Measurements from ENCODE around the gene RFESD. TPM values are rescaled to one million over a fixed set of nuclear protein-coding genes. Genes with fewer than 3 reads are reported as not detected.

The RFESD gene
- total and polyA plus RNA-seq, 12 donors = 2.4 to 5.3 (median 3.9) TPM

- 12 to 14% methylated on average over 3 of the region's 3 CpGs for WGBS, 2 donors
- Histone ChIP-seq H3K36me3 (no peaks in the 10 kb centered on the region), H3K27ac (peak overlapping the region in 4 of 10 donors; percentile 3 to 51 (median 20)), H3K9me3 (no peaks in the 10 kb centered on the region), H3K4me3 (peak overlapping the region in 1 of 10 donors; percentile 10), H3K27me3 (no peaks in the 10 kb centered on the region), H3K4me1 (peaks cover 0 to 23% (median 14%) of the 10 kb centered on the region in 9 donors)
- ATAC-seq (peak in 4 of 8 donors; percentile 24 to 42 (median 34)), DNase-seq (no peak)
- TF ChIP-seq CTCF (IDR thresholded peaks at IDR 0.05) = peak; percentile 58 to 88 (median 79)
- intact Hi-C loops (cut with DNase I) = loop anchor here (2.0 to 10.0 kb wide), 10 partner anchors 39 to 183 kb away; partner anchors contain the start of gene RHOBTB3 (in 4 of the 10)
Measured at GRCh38 chr5:95664204-95664786, 17.7 kb downstream of the RFESD start.

- Histone ChIP-seq H3K9me3 (no peaks in the 10 kb centered on the region), H3K4me1 (peaks cover 0 to 40% (median 24%) of the 10 kb centered on the region in 9 donors), H3K27me3 (no peaks in the 10 kb centered on the region), H3K36me3 (no peaks in the 10 kb centered on the region), H3K4me3 (no peak overlapping the region), H3K27ac (no peak overlapping the region)
- no peak for DNase-seq
- 72 to 75% methylated on average over 4 of the region's 4 CpGs for WGBS, 2 donors
- ATAC-seq = no peak
- no peak for TF ChIP-seq CTCF (IDR thresholded peaks at IDR 0.05)
- intact Hi-C loops (cut with DNase I) = loop anchor here in 9 of 10 donors (5.0 to 10.0 kb wide), 6 partner anchors 50 to 115 kb away; partner anchors contain the start of gene RHOBTB3 (in 6 of the 9)
Measured at GRCh38 chr5:95667061-95667618, 20.6 kb downstream of the RFESD start.

GRCh38 chr5:95667678-95668077, 21.1 kb downstream of the RFESD start:
- TF ChIP-seq CTCF (IDR thresholded peaks at IDR 0.05) = no peak
- Histone ChIP-seq H3K27ac (no peak overlapping the region), H3K36me3 (no peaks in the 10 kb centered on the region), H3K4me3 (no peak overlapping the region), H3K4me1 (peaks cover 0 to 42% (median 24%) of the 10 kb centered on the region in 9 donors), H3K27me3 (no peaks in the 10 kb centered on the region), H3K9me3 (no peaks in the 10 kb centered on the region)
- intact Hi-C loops (cut with DNase I) = loop anchor here in 9 of 10 donors (5.0 to 10.0 kb wide), 6 partner anchors 50 to 115 kb away; partner anchors contain the start of gene RHOBTB3 (in 6 of the 9)
- no peak for ATAC-seq
- no peak for DNase-seq

- Histone ChIP-seq H3K9me3 (no peaks in the 10 kb centered on the region), H3K4me3 (no peak overlapping the region), H3K4me1 (peaks cover 0 to 48% (median 25%) of the 10 kb centered on the region in 9 donors), H3K36me3 (no peaks in the 10 kb centered on the region), H3K27me3 (no peaks in the 10 kb centered on the region), H3K27ac (no peak overlapping the region)
- intact Hi-C loops (cut with DNase I) = loop anchor here in 9 of 10 donors (5.0 to 10.0 kb wide), 6 partner anchors 49 to 114 kb away; partner anchors contain the start of gene RHOBTB3 (in 6 of the 9)
- DNase-seq (no peak), ATAC-seq (no peak)
- TF ChIP-seq CTCF (IDR thresholded peaks at IDR 0.05) = no peak
Measured at GRCh38 chr5:95668216-95668615, 21.6 kb downstream of the RFESD start.
